GM12801 (cell line): Measurements from ENCODE around the gene AFTPH.

Source experiments
- CTCF ChIP-seq: IDR thresholded peaks from one replicate; pipeline ENCODE4 v1.5.1; 2011; ENCODE audit warnings: control low read depth; ENCODE audit not compliant: insufficient read length; ENCODE audit errors: extremely low read depth

AFTPH gene

GRCh38 chr2:64595397-64596176 lies 71.5 kb downstream of the AFTPH start:
- no peak for TF ChIP-seq CTCF

- TF ChIP-seq CTCF: no peak
Measured at GRCh38 chr2:64598226-64598625, 74.1 kb downstream of the AFTPH start.

GRCh38 chr2:64599469-64599868 lies 75.3 kb downstream of the AFTPH start:
- TF ChIP-seq CTCF: no peak

GRCh38 chr2:64601034-64601754 lies 77.1 kb downstream of the AFTPH start:
- TF ChIP-seq CTCF: no peak

DNA sequence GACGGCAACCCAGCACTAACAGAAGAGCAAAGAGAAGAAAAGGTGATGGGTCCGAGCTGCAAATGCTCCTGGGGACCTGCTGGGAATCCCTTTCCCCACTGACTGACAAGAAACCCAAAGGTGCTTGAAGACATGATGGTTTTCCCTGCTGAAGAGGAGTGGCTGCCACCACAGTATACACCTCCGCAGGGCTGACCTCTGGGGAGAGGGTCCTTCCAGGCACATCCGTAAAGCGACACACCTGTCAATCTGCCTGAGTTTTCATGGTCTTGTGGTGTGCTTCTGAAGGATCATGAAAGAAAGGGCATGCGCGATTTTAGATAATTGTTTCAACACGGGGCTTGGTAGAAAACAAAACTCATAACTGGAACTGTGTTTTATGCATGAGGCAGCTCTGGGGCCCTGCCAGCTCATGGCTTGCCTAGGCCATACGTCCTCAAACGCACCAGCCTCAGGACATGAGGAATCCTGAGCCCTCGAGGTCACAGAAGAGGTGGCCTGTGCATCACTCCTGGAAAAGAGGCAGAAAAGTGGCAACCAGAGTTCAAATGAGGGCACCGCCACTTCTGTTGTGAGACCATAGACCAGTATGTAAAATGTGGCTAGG lies 77.8 kb downstream of the AFTPH start:
- TF ChIP-seq CTCF: no peak

DNA sequence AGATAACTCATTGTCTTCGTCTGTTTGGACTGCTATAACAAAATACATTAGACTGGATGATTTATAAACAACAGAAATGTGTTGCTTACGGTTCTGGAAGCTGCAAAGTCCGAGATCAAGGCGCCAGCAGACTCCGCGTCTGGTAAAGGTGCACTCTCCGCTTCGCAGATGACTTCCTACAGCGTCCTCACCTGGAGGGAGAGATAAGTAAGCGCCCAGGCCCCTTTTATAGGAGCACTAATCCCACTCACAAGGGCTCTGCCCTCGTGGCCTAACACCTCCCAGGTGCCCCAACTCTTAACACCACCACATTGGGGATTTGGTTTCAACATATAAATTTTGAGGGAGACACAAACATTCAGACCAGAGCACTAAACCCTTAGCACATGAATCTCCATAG lies 78.3 kb downstream of the AFTPH start:
- TF ChIP-seq CTCF: no peak

- no peak for TF ChIP-seq CTCF
Measured at GRCh38 chr2:64604155-64604554, 80.0 kb downstream of the AFTPH start.
